ENCODE measurements around the gene FAT1.

DNA sequence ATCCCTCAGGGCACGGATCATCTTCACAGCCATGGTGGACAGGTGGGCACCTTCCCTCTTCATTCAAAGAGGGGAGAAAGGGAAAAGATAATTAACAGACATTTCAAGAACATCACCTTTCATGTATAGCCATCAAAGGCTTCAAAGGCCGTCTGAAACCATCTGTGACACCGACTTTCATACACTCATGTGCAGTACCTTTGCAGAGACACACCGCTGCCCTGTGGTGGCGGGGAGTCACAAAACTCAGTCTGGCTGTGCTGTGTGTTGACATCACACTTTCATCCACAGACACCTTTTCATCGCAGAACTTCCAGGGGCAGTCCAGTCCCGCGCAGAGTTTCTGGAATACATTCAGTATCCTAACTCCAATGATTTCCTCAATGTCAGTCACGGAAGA is 120.7 kb downstream of the FAT1 start:
- TF ChIP-seq, protein P1, sequence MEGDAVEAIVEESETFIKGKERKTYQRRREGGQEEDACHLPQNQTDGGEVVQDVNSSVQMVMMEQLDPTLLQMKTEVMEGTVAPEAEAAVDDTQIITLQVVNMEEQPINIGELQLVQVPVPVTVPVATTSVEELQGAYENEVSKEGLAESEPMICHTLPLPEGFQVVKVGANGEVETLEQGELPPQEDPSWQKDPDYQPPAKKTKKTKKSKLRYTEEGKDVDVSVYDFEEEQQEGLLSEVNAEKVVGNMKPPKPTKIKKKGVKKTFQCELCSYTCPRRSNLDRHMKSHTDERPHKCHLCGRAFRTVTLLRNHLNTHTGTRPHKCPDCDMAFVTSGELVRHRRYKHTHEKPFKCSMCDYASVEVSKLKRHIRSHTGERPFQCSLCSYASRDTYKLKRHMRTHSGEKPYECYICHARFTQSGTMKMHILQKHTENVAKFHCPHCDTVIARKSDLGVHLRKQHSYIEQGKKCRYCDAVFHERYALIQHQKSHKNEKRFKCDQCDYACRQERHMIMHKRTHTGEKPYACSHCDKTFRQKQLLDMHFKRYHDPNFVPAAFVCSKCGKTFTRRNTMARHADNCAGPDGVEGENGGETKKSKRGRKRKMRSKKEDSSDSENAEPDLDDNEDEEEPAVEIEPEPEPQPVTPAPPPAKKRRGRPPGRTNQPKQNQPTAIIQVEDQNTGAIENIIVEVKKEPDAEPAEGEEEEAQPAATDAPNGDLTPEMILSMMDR (IDR thresholded peaks at IDR 0.05) = no peak
- TF ChIP-seq POLR2A (IDR thresholded peaks at IDR 0.05) = no peak

Data from body of pancreas (tissue), 4 donors.